H1 (cell line): ENCODE results near the gene PIP5K1C. TPM values are rescaled to one million over a fixed set of nuclear protein-coding genes. Genes with fewer than 3 reads are reported as not detected.

Experiments used
- ATF3 ChIP-seq: IDR thresholded peaks from 2 replicates; pipeline ENCODE4 v1.6.1; 2011; ENCODE audit warnings: low read depth, mild to moderate bottlenecking, low read length; ENCODE audit not compliant: insufficient read depth
- BRCA1 ChIP-seq: IDR thresholded peaks from 2 replicates; pipeline ENCODE4 v1.6.1; 2012; ENCODE audit warnings: low read depth, low read length, improper control_type of control experiment
- CBX5 ChIP-seq: fragments of 300-800, 300-1000 bp; sonication (generic); IDR thresholded peaks from 2 replicates; pipeline ENCODE4 v1.7.1; 2016; ENCODE audit warnings: antibody characterized with exemption, low read length, low read depth
- CBX8 ChIP-seq: fragments of 300-800, 300-1000 bp; sonication (generic); IDR thresholded peaks from 2 replicates; pipeline ENCODE4 v1.7.1; 2016; ENCODE audit warnings: low read depth, low read length, borderline replicate concordance
- CHD1 ChIP-seq: IDR thresholded peaks from 2 replicates; pipeline ENCODE4 v1.6.1; 2012; ENCODE audit warnings: low read depth, low read length, improper control_type of control experiment
- CHD2 ChIP-seq: IDR thresholded peaks from 2 replicates; pipeline ENCODE4 v1.6.1; 2012; ENCODE audit warnings: low read length, improper control_type of control experiment
- EGR1 ChIP-seq: IDR thresholded peaks from 2 replicates; pipeline ENCODE4 v1.6.1; 2011; ENCODE audit warnings: low read depth, low read length, borderline replicate concordance
- EP300 ChIP-seq, 2 experiments: IDR thresholded peaks; 1 replicate in 1 of 2; 2 replicates in 1 of 2; pipeline ENCODE4 v1.6.1; 2011 to 2012; ENCODE audit warnings: low read depth in 2 of 2, low read length in 2 of 2, mild to moderate bottlenecking in 2 of 2, borderline replicate concordance in 1 of 2, inconsistent platforms in 1 of 2, moderate library complexity in 1 of 2
- EZH2 ChIP-seq: fragments of 200-600 bp; sonication (generic); IDR thresholded peaks from 2 replicates; pipeline ENCODE4 v1.7.1; 2012; ENCODE audit warnings: low read depth, mild to moderate bottlenecking, moderate library complexity, low read length, inconsistent platforms; ENCODE audit not compliant: severe bottlenecking
- GABPA ChIP-seq: IDR thresholded peaks from 2 replicates; pipeline ENCODE4 v1.6.1; 2011; ENCODE audit warnings: mild to moderate bottlenecking, low read length, moderate library complexity, borderline replicate concordance; ENCODE audit not compliant: insufficient read depth
- KDM5A ChIP-seq: fragments of 200-600 bp; IDR thresholded peaks from 2 replicates; pipeline ENCODE4 v1.7.1; 2012; ENCODE audit warnings: mild to moderate bottlenecking, low read length, inconsistent platforms, mixed read lengths
- NANOG ChIP-seq: IDR thresholded peaks from 2 replicates; pipeline ENCODE4 v1.6.1; 2011; ENCODE audit warnings: low read length, low read depth, mild to moderate bottlenecking, inconsistent platforms; ENCODE audit not compliant: insufficient read depth, poor library complexity, severe bottlenecking
- PHF8 ChIP-seq: fragments of 200-600 bp; sonication (generic); conservative IDR thresholded peaks from 2 replicates; pipeline ENCODE4 v1.7.1; 2012; ENCODE audit warnings: low read depth, mild to moderate bottlenecking, inconsistent platforms, low read length, moderate library complexity
- POLR2AphosphoS5 ChIP-seq: IDR thresholded peaks from 2 replicates; pipeline ENCODE4 v1.6.1; 2011; ENCODE audit warnings: low read depth, low read length
- RAD21 ChIP-seq, 2 experiments: IDR thresholded peaks in 1 of 2; conservative IDR thresholded peaks in 1 of 2; 2 replicates each; pipeline ENCODE4 v1.6.1; 2011; ENCODE audit warnings: low read depth in 2 of 2, low read length in 2 of 2, improper control_type of control experiment in 1 of 2, inconsistent platforms in 1 of 2, mild to moderate bottlenecking in 1 of 2, moderate library complexity in 1 of 2
- RFX5 ChIP-seq: IDR thresholded peaks from 2 replicates; pipeline ENCODE4 v1.6.1; 2011; ENCODE audit warnings: low read depth, low read length, improper control_type of control experiment, borderline replicate concordance
- RXRA ChIP-seq: IDR thresholded peaks from 2 replicates; pipeline ENCODE4 v1.6.1; 2011; ENCODE audit warnings: low read depth, mild to moderate bottlenecking, low read length, moderate library complexity; ENCODE audit not compliant: insufficient read depth
- SIN3A ChIP-seq, 2 experiments: IDR thresholded peaks in 1 of 2; conservative IDR thresholded peaks in 1 of 2; 2 replicates each; pipeline ENCODE4 v1.6.1; 2011 to 2012; ENCODE audit warnings: low read length in 2 of 2, improper control_type of control experiment in 1 of 2, low read depth in 1 of 2, mild to moderate bottlenecking in 1 of 2
- SP2 ChIP-seq: IDR thresholded peaks from 2 replicates; pipeline ENCODE4 v1.6.1; 2012; ENCODE audit warnings: mild to moderate bottlenecking, low read length, inconsistent platforms
- SP4 ChIP-seq: IDR thresholded peaks from 2 replicates; pipeline ENCODE4 v1.6.1; 2012; ENCODE audit warnings: low read length, inconsistent platforms
- SUZ12 ChIP-seq: fragments of 200-600 bp; sonication (generic); IDR thresholded peaks from 2 replicates; pipeline ENCODE4 v1.6.1; 2012; ENCODE audit warnings: mild to moderate bottlenecking, inconsistent platforms, low read length, moderate library complexity, mixed read lengths
- TAF7 ChIP-seq: optimal IDR thresholded peaks from 2 replicates; pipeline ENCODE3; 2011; ENCODE audit warnings: low read depth, mild to moderate bottlenecking, inconsistent platforms, low read length, moderate library complexity, borderline replicate concordance
- ZNF274 ChIP-seq: IDR thresholded peaks from 2 replicates; pipeline ENCODE4 v1.7.0; 2012; ENCODE audit warnings: low read length, borderline replicate concordance; ENCODE audit errors: extremely low read depth
- polyA plus RNA-seq, 7 experiments: library from polyadenylated mRNA; depleted of rRNA in 3 of 7; stranded (reverse) in 5 of 7; unstranded in 2 of 7; fragments of >200 nt in 5 of 7; fragments of 200-250 nt in 2 of 7; gene quantifications; 1 replicate in 5 of 7; 2 replicates in 1 of 7; 4 replicates in 1 of 7; pipeline versions ENCODE4 v1.2.1 to v1.2.3, GENCODE V29; 2011 to 2013; ENCODE audit warnings: missing spikeins in 2 of 7, mixed read lengths in 2 of 7
- total RNA-seq: library from RNA; stranded (reverse); fragmentation: NEBNext Ultra II Directional; extraction: Animal tissue kit (Norgen Biotek cat#: 25700); gene quantifications from 2 replicates; pipeline ENCODE4 v1.2.1, GENCODE V29; 2021

PIP5K1C gene
- total and polyA plus RNA-seq, 2 of the 8 experiments (the other 6 are each of a cell fraction or from before 2014, with no cell fraction given), result 10.6 to 32.9 TPM

GRCh38 chr19:3700242-3701032, at the start of gene PIP5K1C (continued):
- no peak for TF ChIP-seq SP2
- TF ChIP-seq SP4, result 0 out of 2 replicates have a peak, but pooled peaks have one; percentile 53
- TF ChIP-seq CBX8, result no peak
- 0 out of 2 replicates have a peak, but pooled peaks have one; percentile 45 for TF ChIP-seq EGR1
- TF ChIP-seq RAD21 (IDR thresholded peaks at IDR 0.05 in 1 of 2, conservative IDR thresholded peaks at IDR 0.05 in 1 of 2; ENCODE audit: low read depth in 2 of 2, low read length in 2 of 2), result peak; percentile 64 to 72
- no peak for TF ChIP-seq BRCA1
- no peak for TF ChIP-seq TAF7
- TF ChIP-seq SUZ12, result no peak
- TF ChIP-seq ATF3, result no peak
- TF ChIP-seq EZH2, result no peak
- no peak for TF ChIP-seq CHD1
- TF ChIP-seq EP300 (IDR thresholded peaks at IDR 0.05; ENCODE audit: borderline replicate concordance in 1 of 2, low read depth in 2 of 2, low read length in 2 of 2), result no peak
- no peak for TF ChIP-seq CBX5
- no peak for TF ChIP-seq GABPA
- no peak for TF ChIP-seq RXRA
- TF ChIP-seq POLR2AphosphoS5, result no peak
- no peak for TF ChIP-seq RFX5
- TF ChIP-seq ZNF274, result no peak
- no peak for TF ChIP-seq KDM5A
- no peak for TF ChIP-seq CHD2
- no peak for TF ChIP-seq NANOG
- peak; percentile 55 for TF ChIP-seq PHF8
- TF ChIP-seq SIN3A (conservative IDR thresholded peaks at IDR 0.05 in 1 of 2, IDR thresholded peaks at IDR 0.05 in 1 of 2; ENCODE audit: low read depth in 1 of 2, low read length in 2 of 2), result no peak
